Common myeloid progenitor, CD34-positive (primary cell): Measurements from ENCODE around the gene ADIPOQ.
"Not testable (repeated sequence)": the region's sequence is repeated elsewhere in the genome, so short reads cannot be mapped to it uniquely, and the experiment has no call there.

Experiments used
- CTCF ChIA-PET: fragments of 350-600 bp; sonication (Branson Sonifier 250); formaldehyde crosslinking; loops from one replicate; lab custom pipeline; 2021; ENCODE audit warnings: antibody characterized with exemption; lab: Charles Lee
- POLR2A ChIA-PET: fragments of 350-600 bp; sonication (Branson Sonifier 250); formaldehyde crosslinking; loops from one replicate; lab custom pipeline; 2021; ENCODE audit warnings: antibody characterized with exemption; lab: Charles Lee
- DNase-seq, 3 donors: peaks; one replicate each; pipeline versions ENCODE4 v3.0.0 to v3.0.0-alpha.2; 2013
- H3K27ac ChIP-seq, 2 experiments: 1 replicate in 1 of 2; 2 replicates in 1 of 2; pipeline ENCODE4 v1.7.0; 2013; ENCODE audit warnings: inconsistent platforms in 2 of 2, low read length in 2 of 2, mild to moderate bottlenecking in 2 of 2, low read depth in 1 of 2, moderate library complexity in 1 of 2; ENCODE audit not compliant: severe bottlenecking in 2 of 2, insufficient read depth in 1 of 2, poor library complexity in 1 of 2
- H3K27me3 ChIP-seq, 5 experiments: replicated peaks in 2 of 5; 1 replicate in 3 of 5; 2 replicates in 2 of 5; pipeline versions ENCODE4 v1.6.1 to v1.7.0; 2013; ENCODE audit warnings: low read length in 4 of 5, mild to moderate bottlenecking in 2 of 5, moderate library complexity in 2 of 5, inconsistent platforms in 1 of 5; ENCODE audit not compliant: insufficient read depth in 5 of 5, control insufficient read depth in 4 of 5
- H3K36me3 ChIP-seq, 4 experiments: 1 replicate in 2 of 4; 2 replicates in 2 of 4; pipeline versions ENCODE4 v1.6.1 to v1.7.0; 2013; ENCODE audit warnings: low read length in 3 of 4, control low read depth in 1 of 4, mild to moderate bottlenecking in 1 of 4; ENCODE audit not compliant: control insufficient read depth in 4 of 4, insufficient read depth in 4 of 4
- H3K4me1 ChIP-seq, 4 experiments: 1 replicate in 3 of 4; 2 replicates in 1 of 4; pipeline versions ENCODE4 v1.6.1 to v1.7.1; 2013; ENCODE audit warnings: low read length in 3 of 4, mild to moderate bottlenecking in 3 of 4, control low read depth in 1 of 4, inconsistent platforms in 1 of 4, moderate library complexity in 1 of 4; ENCODE audit not compliant: control insufficient read depth in 4 of 4, insufficient read depth in 4 of 4; ENCODE audit errors: control extremely low read depth in 1 of 4
- H3K4me3 ChIP-seq, 7 experiments: 1 replicate in 4 of 7; 2 replicates in 3 of 7; pipeline versions ENCODE4 v1.5.1 to v1.7.0; 2013; ENCODE audit warnings: mild to moderate bottlenecking in 7 of 7, low read length in 6 of 7, moderate library complexity in 6 of 7, inconsistent platforms in 2 of 7, low read depth in 2 of 7, control low read depth in 1 of 7; ENCODE audit not compliant: insufficient read depth in 4 of 7, control insufficient read depth in 1 of 7; ENCODE audit errors: extremely low read depth in 1 of 7
- H3K9me3 ChIP-seq, 5 experiments: 1 replicate in 4 of 5; 2 replicates in 1 of 5; pipeline versions ENCODE4 v1.6.1 to v1.7.1; 2013; ENCODE audit warnings: low read length in 4 of 5, mild to moderate bottlenecking in 2 of 5, inconsistent platforms in 1 of 5, low read depth in 1 of 5, moderate library complexity in 1 of 5; ENCODE audit not compliant: control insufficient read depth in 4 of 5, insufficient read depth in 2 of 5; ENCODE audit errors: control extremely low read depth in 1 of 5
- WGBS: methylation state at CpG from one replicate; pipeline ENCODE4 v1.1.5; 2013; ENCODE audit not compliant: insufficient coverage; 5-methylcytosine and 5-hydroxymethylcytosine counted together

The ADIPOQ gene

DNA sequence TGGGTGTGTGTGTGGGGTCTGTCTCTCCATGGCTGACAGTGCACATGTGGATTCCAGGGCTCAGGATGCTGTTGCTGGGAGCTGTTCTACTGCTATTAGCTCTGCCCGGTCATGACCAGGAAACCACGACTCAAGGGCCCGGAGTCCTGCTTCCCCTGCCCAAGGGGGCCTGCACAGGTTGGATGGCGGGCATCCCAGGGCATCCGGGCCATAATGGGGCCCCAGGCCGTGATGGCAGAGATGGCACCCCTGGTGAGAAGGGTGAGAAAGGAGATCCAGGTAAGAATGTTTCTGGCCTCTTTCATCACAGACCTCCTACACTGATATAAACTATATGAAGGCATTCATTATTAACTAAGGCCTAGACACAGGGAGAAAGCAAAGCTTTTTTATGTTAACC, 10.5 kb downstream of the ADIPOQ start:
- Histone ChIP-seq H3K4me1 (peaks cover 0 to 4% (median 0%) of the 10 kb centered on the region in 4 experiments), H3K4me3 (no peak overlapping the region), H3K27ac (no peak overlapping the region), H3K36me3 (no peaks in the 10 kb centered on the region), H3K27me3 (no peaks in the 10 kb centered on the region), H3K9me3 (no peaks in the 10 kb centered on the region)
- ChIA-PET CTCF (interaction anchor here (0.7 to 6.9 kb wide), 7 partner anchors 9 to 297 kb away, joined by 3 to 63 read pairs (median 3); partner anchors contain the start of gene ST6GAL1), POLR2A (no interaction called here)
- 30% methylated on average over 6 of the region's 6 CpGs for WGBS
- DNase-seq = no peak

DNA sequence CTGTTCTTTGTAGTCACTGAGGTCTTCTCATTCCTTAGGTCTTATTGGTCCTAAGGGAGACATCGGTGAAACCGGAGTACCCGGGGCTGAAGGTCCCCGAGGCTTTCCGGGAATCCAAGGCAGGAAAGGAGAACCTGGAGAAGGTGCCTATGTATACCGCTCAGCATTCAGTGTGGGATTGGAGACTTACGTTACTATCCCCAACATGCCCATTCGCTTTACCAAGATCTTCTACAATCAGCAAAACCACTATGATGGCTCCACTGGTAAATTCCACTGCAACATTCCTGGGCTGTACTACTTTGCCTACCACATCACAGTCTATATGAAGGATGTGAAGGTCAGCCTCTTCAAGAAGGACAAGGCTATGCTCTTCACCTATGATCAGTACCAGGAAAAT, 11.6 kb downstream of the ADIPOQ start:
- Histone ChIP-seq H3K27me3 (no peaks in the 10 kb centered on the region), H3K9me3 (peaks cover 0 to under 1% (median 0%) of the 10 kb centered on the region in 5 experiments), H3K4me3 (no peak overlapping the region), H3K4me1 (peaks cover 0 to 4% (median 0%) of the 10 kb centered on the region in 4 experiments), H3K27ac (no peak overlapping the region), H3K36me3 (no peaks in the 10 kb centered on the region)
- 100% methylated on average over 6 of the region's 8 CpGs for WGBS
- DNase-seq = no peak
- ChIA-PET POLR2A (no interaction called here), CTCF (interaction anchor here (1.5 kb wide), 1 partner anchor 27 kb away, joined by 4 read pairs; no protein-coding TSS in a partner anchor)

DNA sequence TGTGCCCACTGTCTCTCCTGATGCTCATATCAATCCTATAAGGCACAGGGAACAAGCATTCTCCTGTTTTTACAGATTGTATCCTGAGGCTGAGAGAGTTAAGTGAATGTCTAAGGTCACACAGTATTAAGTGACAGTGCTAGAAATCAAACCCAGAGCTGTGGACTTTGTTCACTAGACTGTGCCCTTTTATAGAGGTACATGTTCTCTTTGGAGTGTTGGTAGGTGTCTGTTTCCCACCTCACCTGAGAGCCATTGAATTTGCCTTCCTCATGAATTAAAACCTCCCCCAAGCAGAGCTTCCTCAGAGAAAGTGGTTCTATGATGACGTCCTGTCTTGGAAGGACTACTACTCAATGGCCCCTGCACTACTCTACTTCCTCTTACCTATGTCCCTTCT, 12.4 kb downstream of the ADIPOQ start:
- peaks cover 0 to 4% (median 0%) of the 10 kb centered on the region in 4 experiments for H3K4me1 ChIP-seq
- 0% methylated on average over 1 of the region's 1 CpG for WGBS
- no peak for DNase-seq
- POLR2A ChIA-PET = no interaction called here
- CTCF ChIA-PET = interaction anchor here (1.5 kb wide), 1 partner anchor 26 kb away, joined by 4 read pairs; no protein-coding TSS in a partner anchor
- H3K9me3 ChIP-seq = peaks cover 0 to 6% (median 0%) of the 10 kb centered on the region in 5 experiments
- no peaks in the 10 kb centered on the region for H3K27me3 ChIP-seq
- no peak overlapping the region for H3K4me3 ChIP-seq
- no peaks in the 10 kb centered on the region for H3K36me3 ChIP-seq
- H3K27ac ChIP-seq = no peak overlapping the region

DNA sequence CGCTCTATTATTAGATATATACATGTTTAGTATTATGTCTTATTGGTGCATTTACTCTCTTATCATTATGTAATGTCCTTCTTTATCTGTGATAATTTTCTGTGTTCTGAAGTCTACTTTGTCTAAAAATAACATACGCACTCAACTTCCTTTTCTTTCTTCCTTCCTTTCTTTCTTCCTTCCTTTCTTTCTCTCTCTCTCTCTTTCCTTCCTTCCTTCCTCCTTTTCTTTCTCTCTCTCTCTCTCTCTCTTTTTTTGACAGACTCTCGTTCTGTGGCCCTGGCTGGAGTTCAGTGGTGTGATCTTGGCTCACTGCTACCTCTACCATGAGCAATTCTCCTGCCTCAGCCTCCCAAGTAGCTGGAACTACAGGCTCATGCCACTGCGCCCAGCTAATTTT, 15.2 kb downstream of the ADIPOQ start:
- Histone ChIP-seq H3K27ac (no peak overlapping the region), H3K4me1 (peaks cover 0 to 7% (median 0%) of the 10 kb centered on the region in 4 experiments), H3K36me3 (no peaks in the 10 kb centered on the region), H3K27me3 (no peaks in the 10 kb centered on the region), H3K4me3 (no peak overlapping the region), H3K9me3 (peaks cover 0 to 6% (median 0%) of the 10 kb centered on the region in 5 experiments)
- 83% methylated on average over 1 of the region's 4 CpGs for WGBS
- no peak for DNase-seq
- CTCF ChIA-PET = no interaction called here
- POLR2A ChIA-PET = no interaction called here

DNA sequence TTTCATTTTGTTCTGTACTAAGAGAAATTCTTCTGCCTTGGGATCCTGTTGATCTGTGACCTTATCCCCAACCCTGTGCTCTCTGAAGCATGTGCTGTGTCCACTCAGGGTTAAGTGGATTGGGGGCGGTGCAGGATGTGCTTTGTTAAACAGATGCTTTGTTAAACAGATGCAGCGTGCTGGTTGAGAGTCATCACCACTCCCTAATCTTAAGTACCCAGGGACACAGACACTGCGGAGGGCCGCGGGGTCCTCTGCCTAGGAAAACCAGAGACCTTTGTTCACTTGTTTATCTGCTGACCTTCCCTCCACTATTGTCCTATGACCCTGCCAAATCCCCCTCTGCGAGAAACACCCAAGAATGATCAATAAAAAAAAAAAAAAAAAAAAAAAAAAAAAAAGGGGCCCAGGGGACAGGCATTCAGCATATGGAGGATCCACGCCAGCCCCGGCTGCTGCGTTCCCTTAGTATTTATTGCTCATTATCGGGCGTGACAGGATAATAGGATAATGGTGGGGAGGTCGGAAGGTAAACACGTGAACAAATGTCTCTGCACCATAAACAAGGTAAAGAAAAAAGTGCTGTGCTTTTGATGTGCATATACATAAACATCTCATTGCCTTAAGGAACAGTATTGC, 22.8 kb downstream of the ADIPOQ start:
- H3K9me3 ChIP-seq, H3K4me1 ChIP-seq, H3K4me3 ChIP-seq, H3K36me3 ChIP-seq, H3K27me3 ChIP-seq, DNase-seq, H3K27ac ChIP-seq, CTCF ChIA-PET, POLR2A ChIA-PET: not testable (repeated sequence)
- no CpG with 5 or more reads among the region's 13 CpGs for WGBS

DNA sequence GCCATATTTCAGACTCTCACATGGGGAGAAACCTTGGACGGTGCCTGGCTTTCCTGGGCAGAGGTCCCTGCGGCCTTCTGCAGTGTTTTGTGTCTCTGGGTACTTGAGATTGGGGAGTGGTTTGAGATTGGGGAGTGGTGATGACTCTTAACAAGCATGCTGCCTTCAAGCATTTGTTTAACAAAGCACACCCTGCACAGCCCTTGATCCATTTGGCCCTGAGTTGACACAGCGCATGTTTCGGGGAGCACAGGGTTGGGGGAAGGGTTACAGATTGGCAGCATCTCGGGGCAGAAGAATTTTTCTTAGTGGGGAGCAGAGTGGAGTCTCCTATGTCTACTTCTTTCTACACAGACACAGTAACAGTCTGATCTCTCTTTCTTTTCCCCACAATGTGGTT, 23.6 kb downstream of the ADIPOQ start:
- H3K4me1 ChIP-seq = peaks cover under 1 to 11% (median 6%) of the 10 kb centered on the region in 4 experiments
- H3K27me3 ChIP-seq, CTCF ChIA-PET, H3K27ac ChIP-seq, POLR2A ChIA-PET, DNase-seq, H3K9me3 ChIP-seq, H3K4me3 ChIP-seq, H3K36me3 ChIP-seq: not testable (repeated sequence)
- no CpG with 5 or more reads among the region's 5 CpGs for WGBS

DNA sequence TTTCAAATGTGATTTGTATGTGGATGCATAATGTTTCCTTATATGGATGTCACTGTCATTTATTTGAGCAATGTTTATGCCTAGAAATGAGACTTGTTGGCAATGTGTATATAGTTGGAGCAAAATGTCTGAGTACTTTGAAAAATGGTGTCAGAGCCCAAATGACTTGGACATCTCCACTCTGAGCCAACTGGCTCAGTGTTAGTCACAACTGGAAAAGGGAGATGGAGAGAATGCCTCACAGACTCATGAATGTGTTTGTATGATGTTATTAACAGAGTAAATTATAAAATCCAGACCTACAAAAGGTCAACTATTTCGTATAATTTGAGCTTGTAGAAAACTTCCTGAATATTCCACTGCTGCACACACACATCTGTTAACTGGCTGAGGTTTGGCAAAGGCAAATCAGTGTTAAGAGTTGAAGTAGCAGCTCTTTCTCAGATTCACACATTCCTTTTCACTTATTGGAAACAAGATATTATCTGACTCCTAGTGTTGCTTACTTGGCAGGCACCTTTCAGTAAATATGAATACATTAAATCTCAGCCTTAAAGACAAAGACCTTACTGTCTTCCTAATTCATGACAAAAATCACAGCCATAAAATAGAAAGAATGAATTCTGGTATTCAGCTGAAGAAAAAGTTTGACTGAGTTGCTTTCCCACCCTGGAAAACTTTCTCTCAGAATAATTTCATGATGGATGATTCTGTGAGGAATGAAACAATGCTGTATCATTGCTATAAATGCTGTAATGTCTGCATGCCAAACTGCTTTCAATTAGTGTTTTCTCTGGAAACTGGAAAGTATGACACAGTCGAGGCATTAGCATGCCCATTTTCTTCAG, 27.0 kb downstream of the ADIPOQ start:
- H3K27me3 ChIP-seq = no peaks in the 10 kb centered on the region
- DNase-seq = no peak
- 100% methylated on average over 2 of the region's 2 CpGs for WGBS
- H3K4me3 ChIP-seq = no peak overlapping the region
- H3K27ac ChIP-seq = no peak overlapping the region
- POLR2A ChIA-PET = no interaction called here
- CTCF ChIA-PET = interaction anchor here (0.7 kb wide), 1 partner anchor 11 kb away, joined by 3 read pairs; no protein-coding TSS in a partner anchor
- no peaks in the 10 kb centered on the region for H3K36me3 ChIP-seq
- H3K4me1 ChIP-seq = peaks cover 1 to 17% (median 14%) of the 10 kb centered on the region in 4 experiments
- no peaks in the 10 kb centered on the region for H3K9me3 ChIP-seq
